Measurements from ENCODE around the gene SLC6A19. TPM values are rescaled to one million over a fixed set of nuclear protein-coding genes. Genes with fewer than 3 reads are reported as not detected.

The SLC6A19 gene
- total and polyA plus RNA-seq, 2 of the 13 experiments (the other 11 are each of a cell fraction or from before 2014, with no cell fraction given), result 0.02 TPM; not detected in 1

GRCh38 chr5:1185629-1186350 lies 15.6 kb upstream of the SLC6A19 start (continued):
- TF ChIP-seq, protein P1, sequence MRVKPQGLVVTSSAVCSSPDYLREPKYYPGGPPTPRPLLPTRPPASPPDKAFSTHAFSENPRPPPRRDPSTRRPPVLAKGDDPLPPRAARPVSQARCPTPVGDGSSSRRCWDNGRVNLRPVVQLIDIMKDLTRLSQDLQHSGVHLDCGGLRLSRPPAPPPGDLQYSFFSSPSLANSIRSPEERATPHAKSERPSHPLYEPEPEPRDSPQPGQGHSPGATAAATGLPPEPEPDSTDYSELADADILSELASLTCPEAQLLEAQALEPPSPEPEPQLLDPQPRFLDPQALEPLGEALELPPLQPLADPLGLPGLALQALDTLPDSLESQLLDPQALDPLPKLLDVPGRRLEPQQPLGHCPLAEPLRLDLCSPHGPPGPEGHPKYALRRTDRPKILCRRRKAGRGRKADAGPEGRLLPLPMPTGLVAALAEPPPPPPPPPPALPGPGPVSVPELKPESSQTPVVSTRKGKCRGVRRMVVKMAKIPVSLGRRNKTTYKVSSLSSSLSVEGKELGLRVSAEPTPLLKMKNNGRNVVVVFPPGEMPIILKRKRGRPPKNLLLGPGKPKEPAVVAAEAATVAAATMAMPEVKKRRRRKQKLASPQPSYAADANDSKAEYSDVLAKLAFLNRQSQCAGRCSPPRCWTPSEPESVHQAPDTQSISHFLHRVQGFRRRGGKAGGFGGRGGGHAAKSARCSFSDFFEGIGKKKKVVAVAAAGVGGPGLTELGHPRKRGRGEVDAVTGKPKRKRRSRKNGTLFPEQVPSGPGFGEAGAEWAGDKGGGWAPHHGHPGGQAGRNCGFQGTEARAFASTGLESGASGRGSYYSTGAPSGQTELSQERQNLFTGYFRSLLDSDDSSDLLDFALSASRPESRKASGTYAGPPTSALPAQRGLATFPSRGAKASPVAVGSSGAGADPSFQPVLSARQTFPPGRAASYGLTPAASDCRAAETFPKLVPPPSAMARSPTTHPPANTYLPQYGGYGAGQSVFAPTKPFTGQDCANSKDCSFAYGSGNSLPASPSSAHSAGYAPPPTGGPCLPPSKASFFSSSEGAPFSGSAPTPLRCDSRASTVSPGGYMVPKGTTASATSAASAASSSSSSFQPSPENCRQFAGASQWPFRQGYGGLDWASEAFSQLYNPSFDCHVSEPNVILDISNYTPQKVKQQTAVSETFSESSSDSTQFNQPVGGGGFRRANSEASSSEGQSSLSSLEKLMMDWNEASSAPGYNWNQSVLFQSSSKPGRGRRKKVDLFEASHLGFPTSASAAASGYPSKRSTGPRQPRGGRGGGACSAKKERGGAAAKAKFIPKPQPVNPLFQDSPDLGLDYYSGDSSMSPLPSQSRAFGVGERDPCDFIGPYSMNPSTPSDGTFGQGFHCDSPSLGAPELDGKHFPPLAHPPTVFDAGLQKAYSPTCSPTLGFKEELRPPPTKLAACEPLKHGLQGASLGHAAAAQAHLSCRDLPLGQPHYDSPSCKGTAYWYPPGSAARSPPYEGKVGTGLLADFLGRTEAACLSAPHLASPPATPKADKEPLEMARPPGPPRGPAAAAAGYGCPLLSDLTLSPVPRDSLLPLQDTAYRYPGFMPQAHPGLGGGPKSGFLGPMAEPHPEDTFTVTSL (CRISPR knock-in tag; IDR thresholded peaks at IDR 0.05; ENCODE audit: borderline replicate concordance), result peak; percentile 80; the same call in 1 of the 2 replicates
- TF ChIP-seq ZBTB34 (CRISPR knock-in tag; IDR thresholded peaks at IDR 0.05), result peak; percentile 87
- TF ChIP-seq AHR (CRISPR knock-in tag; IDR thresholded peaks at IDR 0.05), result 0 out of 2 replicates have a peak, but pooled peaks have one; percentile 50
- TF ChIP-seq, protein P2, sequence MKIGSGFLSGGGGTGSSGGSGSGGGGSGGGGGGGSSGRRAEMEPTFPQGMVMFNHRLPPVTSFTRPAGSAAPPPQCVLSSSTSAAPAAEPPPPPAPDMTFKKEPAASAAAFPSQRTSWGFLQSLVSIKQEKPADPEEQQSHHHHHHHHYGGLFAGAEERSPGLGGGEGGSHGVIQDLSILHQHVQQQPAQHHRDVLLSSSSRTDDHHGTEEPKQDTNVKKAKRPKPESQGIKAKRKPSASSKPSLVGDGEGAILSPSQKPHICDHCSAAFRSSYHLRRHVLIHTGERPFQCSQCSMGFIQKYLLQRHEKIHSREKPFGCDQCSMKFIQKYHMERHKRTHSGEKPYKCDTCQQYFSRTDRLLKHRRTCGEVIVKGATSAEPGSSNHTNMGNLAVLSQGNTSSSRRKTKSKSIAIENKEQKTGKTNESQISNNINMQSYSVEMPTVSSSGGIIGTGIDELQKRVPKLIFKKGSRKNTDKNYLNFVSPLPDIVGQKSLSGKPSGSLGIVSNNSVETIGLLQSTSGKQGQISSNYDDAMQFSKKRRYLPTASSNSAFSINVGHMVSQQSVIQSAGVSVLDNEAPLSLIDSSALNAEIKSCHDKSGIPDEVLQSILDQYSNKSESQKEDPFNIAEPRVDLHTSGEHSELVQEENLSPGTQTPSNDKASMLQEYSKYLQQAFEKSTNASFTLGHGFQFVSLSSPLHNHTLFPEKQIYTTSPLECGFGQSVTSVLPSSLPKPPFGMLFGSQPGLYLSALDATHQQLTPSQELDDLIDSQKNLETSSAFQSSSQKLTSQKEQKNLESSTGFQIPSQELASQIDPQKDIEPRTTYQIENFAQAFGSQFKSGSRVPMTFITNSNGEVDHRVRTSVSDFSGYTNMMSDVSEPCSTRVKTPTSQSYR (CRISPR knock-in tag; IDR thresholded peaks at IDR 0.05; ENCODE audit: borderline replicate concordance), result peak; percentile 55; the same call in 1 of the 2 replicates
- TF ChIP-seq ZNF431 (CRISPR knock-in tag; IDR thresholded peaks at IDR 0.05; ENCODE audit: borderline replicate concordance, low read depth), result peak; percentile 78; the same call in 1 of the 2 replicates
- TF ChIP-seq, protein P3, sequence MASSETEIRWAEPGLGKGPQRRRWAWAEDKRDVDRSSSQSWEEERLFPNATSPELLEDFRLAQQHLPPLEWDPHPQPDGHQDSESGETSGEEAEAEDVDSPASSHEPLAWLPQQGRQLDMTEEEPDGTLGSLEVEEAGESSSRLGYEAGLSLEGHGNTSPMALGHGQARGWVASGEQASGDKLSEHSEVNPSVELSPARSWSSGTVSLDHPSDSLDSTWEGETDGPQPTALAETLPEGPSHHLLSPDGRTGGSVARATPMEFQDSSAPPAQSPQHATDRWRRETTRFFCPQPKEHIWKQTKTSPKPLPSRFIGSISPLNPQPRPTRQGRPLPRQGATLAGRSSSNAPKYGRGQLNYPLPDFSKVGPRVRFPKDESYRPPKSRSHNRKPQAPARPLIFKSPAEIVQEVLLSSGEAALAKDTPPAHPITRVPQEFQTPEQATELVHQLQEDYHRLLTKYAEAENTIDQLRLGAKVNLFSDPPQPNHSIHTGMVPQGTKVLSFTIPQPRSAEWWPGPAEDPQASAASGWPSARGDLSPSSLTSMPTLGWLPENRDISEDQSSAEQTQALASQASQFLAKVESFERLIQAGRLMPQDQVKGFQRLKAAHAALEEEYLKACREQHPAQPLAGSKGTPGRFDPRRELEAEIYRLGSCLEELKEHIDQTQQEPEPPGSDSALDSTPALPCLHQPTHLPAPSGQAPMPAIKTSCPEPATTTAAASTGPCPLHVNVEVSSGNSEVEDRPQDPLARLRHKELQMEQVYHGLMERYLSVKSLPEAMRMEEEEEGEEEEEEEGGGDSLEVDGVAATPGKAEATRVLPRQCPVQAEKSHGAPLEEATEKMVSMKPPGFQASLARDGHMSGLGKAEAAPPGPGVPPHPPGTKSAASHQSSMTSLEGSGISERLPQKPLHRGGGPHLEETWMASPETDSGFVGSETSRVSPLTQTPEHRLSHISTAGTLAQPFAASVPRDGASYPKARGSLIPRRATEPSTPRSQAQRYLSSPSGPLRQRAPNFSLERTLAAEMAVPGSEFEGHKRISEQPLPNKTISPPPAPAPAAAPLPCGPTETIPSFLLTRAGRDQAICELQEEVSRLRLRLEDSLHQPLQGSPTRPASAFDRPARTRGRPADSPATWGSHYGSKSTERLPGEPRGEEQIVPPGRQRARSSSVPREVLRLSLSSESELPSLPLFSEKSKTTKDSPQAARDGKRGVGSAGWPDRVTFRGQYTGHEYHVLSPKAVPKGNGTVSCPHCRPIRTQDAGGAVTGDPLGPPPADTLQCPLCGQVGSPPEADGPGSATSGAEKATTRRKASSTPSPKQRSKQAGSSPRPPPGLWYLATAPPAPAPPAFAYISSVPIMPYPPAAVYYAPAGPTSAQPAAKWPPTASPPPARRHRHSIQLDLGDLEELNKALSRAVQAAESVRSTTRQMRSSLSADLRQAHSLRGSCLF (CRISPR knock-in tag; IDR thresholded peaks at IDR 0.05; ENCODE audit: borderline replicate concordance), result no peak
- peak; percentile 82; the same call in 1 of the 2 replicates for TF ChIP-seq ZBTB7B (CRISPR knock-in tag; IDR thresholded peaks at IDR 0.05)
- peak; percentile 49; the same call in 1 of the 2 replicates for TF ChIP-seq PHF20 (CRISPR knock-in tag; IDR thresholded peaks at IDR 0.05)
- TF ChIP-seq FOSL1 (CRISPR knock-in tag; IDR thresholded peaks at IDR 0.05; ENCODE audit: borderline replicate concordance), result peak; percentile 12; the same call in 1 of the 2 replicates
- TF ChIP-seq CREM (IDR thresholded peaks at IDR 0.05), result peak; percentile 16; the same call in 1 of the 2 replicates
- TF ChIP-seq CREM (CRISPR knock-in tag; IDR thresholded peaks at IDR 0.05), result no peak
- no peak for TF ChIP-seq ZNF562 (CRISPR knock-in tag; IDR thresholded peaks at IDR 0.05; ENCODE audit: borderline replicate concordance)

Data from HepG2 (cell line).